Activated T-helper 1 cell treated with anti-CD3 and anti-CD28 coated beads, Interleukin-2, amount 50 U/mL, for 16 hours (primary cell): ENCODE results near the gene HECTD3.
"Not testable (repeated sequence)": the region's sequence is repeated elsewhere in the genome, so short reads cannot be mapped to it uniquely, and the experiment has no call there.

Experiments used
- DNase-seq, 2 donors: peaks; one replicate each; pipeline ENCODE4 v3.0.0-alpha.2; 2020; ENCODE audit warnings: low read depth in 1 of 2, low spot score in 1 of 2

Gene HECTD3

DNA sequence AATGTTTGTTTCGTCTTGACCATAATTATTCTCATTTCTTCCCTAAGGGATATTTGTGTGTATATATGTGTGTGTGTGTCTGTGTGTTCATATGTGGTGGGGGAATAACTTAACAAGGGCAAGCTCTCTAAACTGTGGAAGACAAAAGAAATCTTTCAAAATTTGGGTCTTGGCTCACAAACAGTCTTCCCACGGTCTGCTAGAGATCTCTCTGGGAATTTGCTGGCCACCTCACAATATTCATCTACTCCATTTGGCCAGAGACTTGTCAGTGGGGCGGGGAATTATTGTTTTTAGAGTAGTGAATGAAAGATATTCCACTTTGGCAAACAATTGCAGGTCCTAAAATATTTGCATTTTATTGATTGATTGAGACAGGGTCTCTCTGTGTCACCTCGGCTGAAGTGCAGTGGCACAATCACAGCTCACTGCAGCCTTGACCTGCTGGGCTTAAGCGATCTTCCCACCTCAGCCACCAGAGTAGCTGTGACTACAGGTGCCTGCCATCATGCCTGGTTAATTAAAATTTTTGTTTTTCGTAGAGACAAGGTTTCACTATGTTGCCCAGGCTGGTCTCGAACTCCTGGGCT is 16.7 kb downstream of the HECTD3 start:
- DNase-seq: no peak

DNA sequence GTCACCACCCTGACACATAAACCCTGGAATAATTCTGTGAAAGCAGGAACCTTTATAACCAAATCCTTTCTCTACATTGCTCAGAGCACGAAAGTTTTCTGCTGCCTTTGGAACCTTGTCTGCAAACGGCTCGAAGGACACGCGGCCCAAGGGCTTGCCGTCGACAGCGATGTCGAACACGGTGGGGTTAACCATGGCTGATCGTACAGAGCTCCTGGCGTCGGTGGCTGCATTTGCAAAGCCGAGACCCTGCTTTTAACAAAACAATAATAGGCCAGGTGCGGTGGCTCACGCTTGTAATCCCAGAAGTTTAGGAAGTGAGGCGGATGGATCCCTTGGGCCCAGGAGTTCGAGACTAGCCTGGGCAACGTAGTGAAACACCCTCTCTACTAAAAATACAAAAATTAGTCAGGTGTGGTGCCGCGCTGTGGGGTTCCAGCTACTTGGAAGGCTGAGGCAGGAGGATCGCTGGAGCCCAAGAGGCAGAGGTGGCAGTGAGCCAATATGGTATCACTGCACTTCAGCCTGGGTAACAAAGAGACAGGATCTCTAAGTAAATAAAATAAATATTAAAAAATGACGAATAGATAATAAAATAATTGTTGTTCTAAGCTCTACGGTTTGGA is 22.5 kb downstream of the HECTD3 start:
- no peak for DNase-seq

DNA sequence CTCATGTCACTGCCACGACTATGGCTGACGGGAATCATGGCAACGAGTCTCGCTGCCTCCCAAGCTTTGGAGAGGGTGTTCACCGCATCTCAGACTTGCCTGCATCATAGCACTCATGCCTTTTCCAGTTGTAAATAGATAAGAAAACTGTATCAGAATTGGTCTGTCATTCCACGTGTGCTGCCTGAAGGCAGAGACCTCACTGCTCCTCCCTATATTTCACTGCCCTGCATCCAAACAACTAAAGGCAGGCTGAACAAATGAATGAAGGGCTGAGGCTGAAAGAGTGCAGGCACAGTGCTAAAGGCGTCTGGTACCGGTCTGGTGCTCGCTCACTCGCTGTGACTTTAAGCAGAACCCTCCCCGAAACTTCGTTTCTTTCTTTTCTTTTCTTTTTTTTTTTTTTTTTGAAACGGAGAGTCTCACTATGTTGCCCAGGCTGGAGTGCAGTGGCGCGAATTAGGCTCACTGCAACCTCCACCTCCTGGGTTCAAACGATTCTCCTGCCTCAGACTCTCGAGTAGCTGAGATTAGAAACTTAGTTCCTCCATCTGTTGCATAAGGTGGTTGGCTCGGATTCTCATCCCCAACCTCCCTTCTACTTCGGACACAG is 25.3 kb downstream of the HECTD3 start:
- DNase-seq: no peak

DNA sequence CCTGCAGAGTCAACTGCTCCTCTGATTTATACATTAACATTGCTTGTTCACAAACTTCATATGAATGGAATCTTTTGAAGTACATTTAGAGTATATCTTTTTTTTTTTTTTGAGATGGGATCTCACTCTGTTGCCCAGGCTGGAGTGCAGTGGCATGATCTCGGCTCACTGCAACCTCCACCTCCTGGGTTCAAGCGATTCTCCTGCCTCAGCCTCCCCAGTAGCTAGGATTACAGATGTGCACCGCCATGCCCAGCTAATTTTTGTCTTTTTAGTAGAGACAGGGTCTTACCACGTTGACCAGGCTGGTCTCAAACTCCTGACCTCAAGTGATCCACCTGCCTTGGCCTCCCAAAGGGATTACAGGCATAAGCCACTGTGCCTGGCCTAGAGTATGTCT is 33.8 kb downstream of the HECTD3 start:
- DNase-seq: not testable (repeated sequence)

DNA sequence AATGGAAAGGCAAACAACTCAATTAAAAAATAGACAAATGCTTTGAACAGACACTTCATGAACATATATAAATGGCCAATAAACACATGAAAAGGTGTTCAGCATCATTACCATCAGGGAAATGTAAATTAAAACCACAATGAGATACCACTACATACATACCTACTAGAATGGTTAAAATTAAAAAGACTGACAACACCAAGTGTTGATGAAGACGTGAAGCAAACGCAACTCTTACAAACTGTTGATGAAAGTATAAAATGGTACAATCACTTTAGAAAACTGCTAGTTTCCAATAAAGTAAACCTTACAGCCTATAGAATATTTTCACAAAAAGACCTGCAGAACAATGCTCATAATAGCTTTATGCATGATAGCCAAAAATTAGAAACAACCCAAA is 34.9 kb downstream of the HECTD3 start:
- no peak for DNase-seq

DNA sequence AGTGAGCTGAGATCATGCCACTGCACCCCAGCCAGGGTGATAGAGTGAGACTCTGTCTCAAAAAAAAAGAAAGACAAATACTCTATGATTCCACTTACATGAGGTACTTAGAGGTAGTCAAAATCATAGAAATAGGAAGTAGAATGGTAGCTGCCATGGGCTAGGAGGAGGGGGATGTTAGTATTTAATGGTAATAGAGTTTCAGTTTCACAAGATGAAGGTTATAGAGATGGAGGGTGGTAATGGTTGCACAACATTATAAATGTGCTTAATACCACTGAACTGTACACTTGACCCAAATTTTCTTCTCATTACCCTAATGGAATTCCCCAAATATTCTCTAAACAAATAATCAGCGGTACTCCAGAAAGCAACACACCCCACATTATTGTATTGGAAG is 37.5 kb downstream of the HECTD3 start:
- DNase-seq: no peak

DNA sequence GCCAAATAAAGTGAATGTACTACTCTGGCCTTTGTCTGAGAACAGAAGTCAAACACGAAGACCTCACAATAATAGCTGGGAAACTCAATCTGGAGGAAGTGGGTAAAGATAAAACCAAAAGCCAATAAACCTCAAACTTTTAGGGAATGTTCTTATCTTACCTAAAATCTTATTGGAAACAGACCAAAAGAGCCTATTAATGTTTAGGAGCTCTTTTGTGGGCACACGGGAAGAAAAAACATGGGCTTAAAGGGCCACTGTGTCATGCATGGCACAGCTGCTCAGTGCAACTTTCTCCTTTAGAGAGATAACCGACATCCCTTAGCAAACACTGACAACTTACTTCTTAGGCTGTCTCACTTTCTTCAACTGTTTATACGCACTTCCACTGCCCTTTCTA is 40.8 kb downstream of the HECTD3 start:
- DNase-seq: no peak

DNA sequence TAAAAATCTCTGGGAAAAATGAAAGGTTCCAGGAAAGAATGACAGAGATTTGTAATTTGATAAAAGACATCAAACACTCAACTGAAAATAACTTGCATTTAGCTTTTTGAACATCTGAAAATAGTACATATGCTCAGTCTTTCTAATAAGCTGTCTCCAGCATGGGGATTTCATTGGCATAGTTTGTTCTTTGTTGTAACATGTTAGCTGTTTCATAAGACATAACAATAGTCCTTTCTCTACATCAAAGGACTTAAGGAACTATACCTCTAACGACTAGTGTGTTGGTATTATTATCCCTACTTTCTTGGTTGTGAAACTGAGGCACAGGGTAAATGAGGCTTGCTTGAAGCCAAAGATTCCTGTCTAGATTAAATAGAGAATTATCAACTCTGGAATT is 46.7 kb downstream of the HECTD3 start:
- DNase-seq: no peak

DNA sequence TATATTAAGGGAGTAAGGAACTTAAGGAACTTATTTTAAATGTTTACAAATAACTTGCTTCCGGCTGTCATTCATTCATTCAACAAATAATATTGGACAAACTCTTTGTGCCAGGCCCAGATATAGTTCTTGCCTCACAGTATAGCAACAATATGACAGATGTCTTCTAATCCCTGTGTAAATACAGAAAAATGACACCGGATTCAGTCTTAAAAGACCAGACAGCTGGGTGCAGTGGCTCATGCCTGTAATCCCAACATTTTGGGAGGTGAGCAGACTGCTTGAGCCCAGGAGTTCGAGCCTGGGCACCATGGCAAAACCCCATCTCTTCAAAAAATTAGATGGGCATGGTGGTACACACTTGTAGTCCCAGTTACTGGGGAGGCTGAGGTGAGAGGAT is 48.4 kb downstream of the HECTD3 start:
- no peak for DNase-seq

DNA sequence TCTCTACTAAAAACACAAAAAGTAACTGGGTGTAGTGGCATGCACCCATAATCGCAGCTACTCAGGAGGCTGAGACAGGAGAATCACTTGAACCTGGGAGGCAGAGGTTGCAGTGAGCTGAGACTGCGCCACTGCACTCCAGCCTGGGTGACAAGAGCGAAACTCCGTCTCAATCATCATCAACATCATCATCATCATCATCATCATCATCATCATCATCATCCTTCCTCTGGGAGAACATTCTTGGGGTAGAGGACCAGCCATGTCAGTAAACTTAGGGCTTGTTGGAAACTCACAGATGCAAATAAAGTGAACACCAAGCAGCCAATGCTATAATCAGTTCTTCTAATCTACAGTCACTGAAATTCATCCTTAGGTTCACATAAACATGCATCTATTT is 49.1 kb downstream of the HECTD3 start:
- DNase-seq: not testable (repeated sequence)

DNA sequence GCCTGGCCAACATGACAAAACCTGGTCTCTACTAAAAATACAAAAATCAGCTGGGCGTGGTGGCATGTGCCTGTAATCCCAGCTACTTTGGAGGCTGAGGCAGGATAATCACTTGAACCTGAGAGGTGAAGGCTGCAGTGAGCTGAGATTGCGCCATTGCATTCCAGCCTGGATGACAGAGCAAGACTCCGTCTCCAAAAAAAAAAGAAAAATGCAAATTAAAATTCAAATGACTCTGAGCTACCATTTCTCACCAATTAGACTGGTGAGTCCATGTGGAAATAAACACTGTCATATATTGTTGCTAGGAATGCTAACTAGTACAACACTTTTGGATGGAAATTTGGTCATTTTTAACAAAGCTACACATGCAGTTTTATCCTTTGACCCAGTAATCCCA is 53.6 kb downstream of the HECTD3 start:
- DNase-seq: not testable (repeated sequence)

DNA sequence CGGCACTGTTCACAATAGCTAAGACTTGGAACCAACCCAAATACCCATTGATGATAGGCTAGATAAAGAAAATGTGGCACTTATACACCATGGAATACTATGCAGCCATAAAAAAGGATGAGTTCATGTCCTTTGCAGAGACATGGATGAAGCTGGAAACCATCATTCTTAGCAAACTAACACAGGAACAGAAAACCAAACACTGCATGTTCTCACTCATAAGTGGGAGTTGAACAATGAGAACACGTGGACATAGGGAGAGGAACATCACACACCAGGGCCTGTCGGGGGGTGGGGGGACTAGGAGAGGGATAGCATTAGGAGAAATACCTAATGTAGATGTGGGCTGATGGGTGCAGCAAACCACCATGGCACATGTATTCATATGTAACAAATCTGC is 55.0 kb downstream of the HECTD3 start:
- not testable (repeated sequence) for DNase-seq
